Measurements from ENCODE around the gene USP32.

GRCh38 chr17:60352569-60352968 is 39.4 kb downstream of the USP32 start:
- no peak for TF ChIP-seq CTCF (IDR thresholded peaks at IDR 0.05; ENCODE audit: insufficient read depth, low read length, poor library complexity, severe bottlenecking)
- TF ChIP-seq EZH2phosphoT487 (conservative IDR thresholded peaks at IDR 0.05; ENCODE audit: low read length), result no peak

All from SU-DHL-6 (cell line).